Stimulated activated effector memory CD8-positive, alpha-beta T cell treated with anti-CD3 and anti-CD28 coated beads, Interleukin-12 subunit alpha, Interleukin-12 subunit beta, amount 100 ng/mL, for 72 hours (primary cell): Measurements from ENCODE around the gene COL1A1.

ENCODE experiments used
- ATAC-seq: fragments of 150-1000 bp; cut with Tn5 transposase; 2 replicates; pipeline ENCODE4 v1.10.0; 2021
- DNase-seq, 2 donors: peaks; one replicate each; pipeline ENCODE4 v3.0.0; 2021 to 2022; ENCODE audit warnings: low spot score in 2 of 2
- H3K27ac Mint-ChIP-seq: one replicate; pipeline ENCODE4 v1.8.0; 2022; ENCODE audit warnings: mild to moderate bottlenecking, mixed read lengths
- H3K36me3 Mint-ChIP-seq: one replicate; pipeline ENCODE4 v1.8.0; 2022; ENCODE audit warnings: mild to moderate bottlenecking, mixed read lengths
- H3K4me1 Mint-ChIP-seq: one replicate; pipeline ENCODE4 v1.8.0; 2022; ENCODE audit warnings: mixed read lengths
- H3K4me3 Mint-ChIP-seq: one replicate; pipeline ENCODE4 v1.8.0; 2022; ENCODE audit warnings: mild to moderate bottlenecking, mixed read lengths
- H3K9me3 Mint-ChIP-seq: one replicate; pipeline ENCODE4 v1.8.0; 2022; ENCODE audit warnings: mixed read lengths

Gene COL1A1

GRCh38 chr17:50219342-50219741, 17.9 kb upstream of the COL1A1 start:
- DNase-seq (no peak), ATAC-seq (no peak)
- Mint-ChIP-seq H3K4me3 (no peak overlapping the region), H3K27ac (no peak overlapping the region), H3K9me3 (no peaks in the 10 kb centered on the region), H3K36me3 (no peaks in the 10 kb centered on the region), H3K4me1 (no peaks in the 10 kb centered on the region)

GRCh38 chr17:50218771-50219315, 17.4 kb upstream of the COL1A1 start:
- Mint-ChIP-seq H3K4me3 (no peak overlapping the region), H3K9me3 (no peaks in the 10 kb centered on the region), H3K4me1 (no peaks in the 10 kb centered on the region), H3K36me3 (no peaks in the 10 kb centered on the region), H3K27ac (no peak overlapping the region)
- DNase-seq: no peak
- no peak for ATAC-seq

- Mint-ChIP-seq H3K9me3 (no peaks in the 10 kb centered on the region), H3K27ac (no peak overlapping the region), H3K4me1 (peaks cover 2% of the 10 kb centered on the region), H3K4me3 (no peak overlapping the region), H3K36me3 (no peaks in the 10 kb centered on the region)
- ATAC-seq (no peak), DNase-seq (no peak)
Observed at GRCh38 chr17:50218071-50218759, 16.8 kb upstream of the COL1A1 start.

DNA sequence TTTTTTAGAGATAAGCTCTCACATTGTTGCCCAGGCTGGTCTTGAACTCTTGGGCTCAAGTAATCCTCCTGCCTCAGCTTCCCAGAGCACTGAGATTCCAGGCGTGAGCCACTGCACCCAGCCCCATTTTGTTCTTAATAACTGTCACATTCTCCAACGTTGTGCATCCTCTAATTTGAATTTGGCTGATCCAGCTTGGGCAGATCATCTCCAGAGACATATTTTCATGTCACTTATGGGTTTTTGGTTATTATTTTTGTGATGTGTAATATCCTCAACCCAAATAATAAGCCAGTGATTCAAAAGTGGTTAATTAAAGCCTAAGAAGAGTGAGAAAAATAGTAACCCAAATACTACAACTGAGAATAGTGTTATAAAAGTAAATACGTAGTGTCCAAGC, 16.2 kb upstream of the COL1A1 start:
- Mint-ChIP-seq H3K9me3 (no peaks in the 10 kb centered on the region), H3K36me3 (no peaks in the 10 kb centered on the region), H3K27ac (no peak overlapping the region), H3K4me1 (peaks cover 9% of the 10 kb centered on the region), H3K4me3 (no peak overlapping the region)
- no peak for ATAC-seq
- no peak for DNase-seq

DNA sequence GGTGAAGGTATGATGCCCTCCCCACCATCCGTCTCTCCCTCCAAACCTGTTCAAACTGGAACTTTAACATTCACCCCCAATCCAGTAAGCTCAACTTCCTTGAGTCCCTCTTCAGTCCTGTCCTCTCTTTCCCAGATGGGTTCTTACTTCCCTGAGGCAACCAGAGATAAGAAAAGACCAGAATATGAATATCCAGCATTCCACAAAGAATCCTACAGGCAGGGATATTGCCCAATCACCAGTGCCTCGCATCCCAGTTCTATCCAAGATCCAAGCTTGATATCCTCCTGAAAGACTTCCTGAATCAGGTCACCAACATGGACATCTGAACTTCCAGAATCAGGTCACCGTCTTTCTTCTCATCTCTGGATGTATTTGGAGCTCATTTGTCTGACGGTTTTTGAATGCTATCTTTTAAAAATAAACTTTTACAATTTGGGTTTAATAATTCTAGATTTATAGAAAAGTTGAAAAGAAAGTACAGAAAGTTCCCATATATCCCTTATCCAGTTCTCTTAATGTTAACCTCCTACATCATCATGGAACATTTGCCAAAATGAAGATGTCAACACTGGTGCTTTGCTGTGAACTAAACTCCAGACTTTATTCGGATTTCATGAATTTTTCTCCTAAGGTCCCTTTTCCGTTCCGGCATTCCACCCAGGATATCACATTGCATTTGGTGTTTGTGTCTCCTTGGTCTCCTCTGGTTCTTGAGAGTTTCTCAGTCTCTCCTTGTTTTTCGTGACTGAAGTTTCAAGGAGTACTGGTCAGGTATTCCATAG, 13.7 kb upstream of the COL1A1 start:
- Mint-ChIP-seq H3K4me1 (peaks cover 23% of the 10 kb centered on the region), H3K9me3 (no peaks in the 10 kb centered on the region), H3K36me3 (no peaks in the 10 kb centered on the region), H3K4me3 (no peak overlapping the region), H3K27ac (peak overlapping the region; percentile 65)
- ATAC-seq (no peak), DNase-seq (no peak)

DNA sequence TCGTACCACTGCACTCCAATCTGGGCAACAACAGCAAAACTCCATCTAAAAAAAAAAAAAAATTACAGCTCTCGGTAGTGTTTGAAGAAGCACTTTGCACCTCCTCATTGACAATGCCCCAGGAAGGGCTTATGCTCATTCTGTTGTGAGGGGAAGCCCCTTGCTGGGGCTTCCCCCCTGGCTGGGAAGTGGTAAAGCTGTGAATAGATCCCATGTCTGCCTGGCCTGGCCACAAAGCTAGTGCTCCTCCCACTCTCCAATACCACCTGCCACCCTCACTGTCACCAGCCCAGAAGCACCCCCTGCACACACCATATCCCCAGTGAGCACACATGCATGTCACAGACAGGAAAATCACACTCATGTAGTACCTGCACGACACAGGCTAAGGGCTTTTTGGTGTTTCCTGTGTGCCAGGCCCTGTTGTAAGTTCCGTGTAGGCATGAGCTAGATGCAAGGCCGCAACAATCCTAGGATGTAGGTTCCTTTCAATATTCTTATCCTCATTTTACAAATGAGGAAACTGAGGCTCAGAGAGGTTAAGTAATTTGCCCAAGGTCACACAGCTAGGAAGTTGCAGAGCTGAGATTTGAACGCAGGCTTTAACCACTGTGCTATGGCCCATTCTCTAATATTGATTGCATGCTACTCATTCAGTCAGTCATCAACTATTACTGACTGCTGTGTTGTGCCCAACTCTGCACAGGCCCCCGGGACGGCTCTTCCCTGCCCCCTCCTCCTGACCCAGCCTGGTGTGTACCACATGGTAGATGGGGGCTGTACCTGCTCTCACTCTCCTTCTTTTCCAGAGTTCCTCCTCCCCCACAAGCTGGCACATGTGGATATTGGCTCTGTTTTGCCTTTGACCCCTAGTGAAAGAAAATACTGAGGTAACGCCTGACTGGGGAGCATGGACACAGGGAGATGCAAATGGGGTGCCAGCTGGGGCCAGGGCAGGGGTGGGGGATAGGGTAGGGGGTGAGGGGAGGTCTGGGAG, 11.9 kb upstream of the COL1A1 start:
- Mint-ChIP-seq H3K27ac (no peak overlapping the region), H3K36me3 (no peaks in the 10 kb centered on the region), H3K4me3 (no peak overlapping the region), H3K4me1 (peaks cover 23% of the 10 kb centered on the region), H3K9me3 (no peaks in the 10 kb centered on the region)
- ATAC-seq: peak; percentile 95
- DNase-seq: peak in 1 of 2 donors; percentile 65

DNA sequence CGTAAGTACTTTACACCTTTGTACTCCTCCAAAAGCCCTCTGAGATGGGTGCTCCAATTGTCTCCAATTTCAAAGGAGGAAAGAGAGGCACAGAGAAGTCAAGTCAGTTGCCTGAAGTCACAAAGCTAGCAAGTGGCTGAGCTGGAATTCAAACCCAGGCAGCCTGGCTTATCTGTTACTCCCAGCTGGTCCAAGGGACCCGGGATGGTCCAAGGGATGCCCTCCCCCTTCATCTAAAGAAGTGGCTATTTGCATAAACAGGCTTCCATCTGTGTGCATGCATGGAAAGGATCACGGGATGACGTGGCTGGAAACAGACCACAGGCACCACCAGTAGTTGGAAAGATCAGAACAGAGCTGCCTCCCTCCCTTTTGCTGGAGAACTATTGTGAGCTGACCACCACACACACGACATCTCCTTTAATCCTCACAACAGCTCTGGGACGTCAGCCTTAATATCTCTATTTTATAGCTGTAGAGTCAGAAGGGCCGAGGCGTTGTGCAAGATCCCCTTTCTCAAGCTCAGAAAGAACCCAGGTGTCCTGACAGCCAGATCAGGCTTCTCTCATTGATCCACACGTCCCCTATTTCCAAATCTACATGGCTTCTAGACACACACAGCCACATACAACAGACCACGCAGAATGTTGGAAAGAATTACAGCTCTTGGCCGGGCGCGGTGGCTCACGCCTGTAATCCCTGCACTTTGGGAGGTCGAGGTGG, 10.9 kb upstream of the COL1A1 start:
- no peaks in the 10 kb centered on the region for H3K9me3 Mint-ChIP-seq
- ATAC-seq (no peak), DNase-seq (no peak)
- H3K36me3 Mint-ChIP-seq: no peaks in the 10 kb centered on the region
- peaks cover 26% of the 10 kb centered on the region for H3K4me1 Mint-ChIP-seq
- H3K27ac Mint-ChIP-seq: no peak overlapping the region
- no peak overlapping the region for H3K4me3 Mint-ChIP-seq

DNA sequence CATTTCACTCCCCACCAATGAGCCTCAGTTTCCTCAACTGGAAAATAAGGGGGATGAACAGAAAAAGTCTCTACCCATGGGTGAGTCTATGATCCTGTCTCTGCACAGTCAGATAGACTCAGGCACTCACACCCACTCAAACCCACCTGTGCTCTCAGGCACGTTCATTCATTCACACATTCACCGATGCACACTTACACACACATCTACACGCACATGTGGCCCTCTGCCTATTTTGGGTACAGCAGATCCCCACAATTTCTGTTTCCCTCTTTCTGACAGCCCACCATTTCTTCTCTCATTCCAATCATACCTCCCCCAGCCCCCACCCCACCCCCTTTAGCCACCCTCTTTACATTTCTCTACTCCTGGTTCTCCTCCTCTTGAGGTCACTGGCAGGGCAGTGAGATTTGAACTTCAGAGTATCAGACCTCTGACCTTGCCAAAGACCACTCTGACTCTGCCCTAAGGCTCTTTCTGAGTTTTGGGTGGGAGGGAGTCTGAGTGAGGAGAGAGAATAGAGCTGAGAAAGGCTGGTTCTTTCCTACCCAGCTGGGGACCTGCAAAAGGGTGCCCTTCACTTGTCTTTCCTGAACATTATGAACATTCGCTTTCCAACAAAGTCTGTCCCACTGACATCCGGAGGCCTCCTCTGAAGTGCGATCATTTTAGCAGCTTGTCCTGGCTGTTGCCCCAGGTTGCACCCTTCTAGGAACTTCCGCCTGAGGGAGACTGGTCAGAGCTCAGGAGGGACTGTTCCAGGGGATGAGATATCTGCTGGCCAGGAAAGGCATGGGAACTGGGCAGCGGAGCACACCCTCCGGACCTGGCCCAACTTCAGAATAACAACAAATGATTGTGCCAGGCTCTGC, 10.1 kb upstream of the COL1A1 start:
- Mint-ChIP-seq H3K4me3 (no peak overlapping the region), H3K4me1 (peaks cover 34% of the 10 kb centered on the region), H3K9me3 (no peaks in the 10 kb centered on the region), H3K27ac (no peak overlapping the region), H3K36me3 (no peaks in the 10 kb centered on the region)
- ATAC-seq (peak; percentile 40), DNase-seq (no peak)

- no peak overlapping the region for H3K27ac Mint-ChIP-seq
- no peaks in the 10 kb centered on the region for H3K36me3 Mint-ChIP-seq
- H3K4me3 Mint-ChIP-seq: no peak overlapping the region
- H3K9me3 Mint-ChIP-seq: no peaks in the 10 kb centered on the region
- DNase-seq: no peak
- peaks cover 34% of the 10 kb centered on the region for H3K4me1 Mint-ChIP-seq
- ATAC-seq: no peak
Observed at GRCh38 chr17:50210240-50211225, 9.1 kb upstream of the COL1A1 start.

DNA sequence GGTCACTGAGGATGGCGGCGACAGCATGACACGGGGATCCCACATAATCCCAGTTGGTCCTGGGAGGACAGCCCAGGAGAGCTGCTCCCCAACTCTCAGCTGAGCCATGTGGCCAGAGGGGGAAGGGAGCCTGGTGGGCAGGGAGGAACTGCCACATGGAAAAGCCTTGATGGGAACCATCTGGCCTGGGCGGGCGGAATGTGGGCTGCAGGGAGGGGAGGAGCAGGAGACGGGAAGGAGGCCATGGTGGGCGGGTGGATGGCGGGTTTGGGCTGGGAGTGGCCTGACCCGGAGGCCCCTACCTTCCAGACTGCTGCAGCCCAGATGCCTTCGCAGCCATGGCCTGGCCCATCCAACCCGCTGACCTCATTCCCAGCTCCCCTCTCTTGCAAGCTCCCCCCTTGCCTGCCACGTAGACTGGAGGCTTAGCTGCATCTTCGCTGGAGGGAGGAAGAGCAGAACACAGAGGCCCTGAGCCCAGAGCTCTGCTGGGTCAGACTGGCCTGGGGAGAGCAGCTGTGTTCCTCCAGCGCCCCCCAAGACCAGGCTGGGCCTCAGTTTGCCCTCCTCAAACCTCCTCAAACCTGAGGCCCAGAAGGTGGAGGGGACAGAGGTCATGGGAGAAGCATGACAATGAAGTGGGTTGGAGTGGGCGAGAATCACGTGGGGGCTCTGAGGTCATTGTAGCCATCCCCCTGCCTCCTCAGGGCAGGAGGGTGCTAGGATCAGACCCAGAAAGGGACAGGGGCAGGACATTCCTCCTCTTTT, 8.2 kb upstream of the COL1A1 start:
- Mint-ChIP-seq H3K4me3 (no peak overlapping the region), H3K4me1 (peaks cover 34% of the 10 kb centered on the region), H3K9me3 (no peaks in the 10 kb centered on the region), H3K27ac (no peak overlapping the region), H3K36me3 (no peaks in the 10 kb centered on the region)
- no peak for DNase-seq
- no peak for ATAC-seq

GRCh38 chr17:50209133-50209471, 7.7 kb upstream of the COL1A1 start:
- H3K4me1 Mint-ChIP-seq: peaks cover 34% of the 10 kb centered on the region
- H3K27ac Mint-ChIP-seq: no peak overlapping the region
- no peak for ATAC-seq
- H3K36me3 Mint-ChIP-seq: no peaks in the 10 kb centered on the region
- no peak overlapping the region for H3K4me3 Mint-ChIP-seq
- no peaks in the 10 kb centered on the region for H3K9me3 Mint-ChIP-seq
- DNase-seq: no peak

- H3K4me1 Mint-ChIP-seq: peaks cover 34% of the 10 kb centered on the region
- no peak overlapping the region for H3K4me3 Mint-ChIP-seq
- H3K27ac Mint-ChIP-seq: peak overlapping the region; percentile 35
- no peak for DNase-seq
- no peaks in the 10 kb centered on the region for H3K36me3 Mint-ChIP-seq
- no peaks in the 10 kb centered on the region for H3K9me3 Mint-ChIP-seq
- no peak for ATAC-seq
Observed at GRCh38 chr17:50208611-50209061, 7.2 kb upstream of the COL1A1 start.
